Stimulated activated CD8-positive, alpha-beta memory T cell treated with anti-CD3 and anti-CD28 coated beads, Interleukin-15, amount 100 ng/mL, for 24 hours (primary cell): ENCODE data around the gene INTS1.

Experiments
- DNase-seq: peaks from one replicate; pipeline ENCODE4 v3.0.0-alpha.2; 2020; ENCODE audit warnings: low read depth

Gene INTS1

DNA sequence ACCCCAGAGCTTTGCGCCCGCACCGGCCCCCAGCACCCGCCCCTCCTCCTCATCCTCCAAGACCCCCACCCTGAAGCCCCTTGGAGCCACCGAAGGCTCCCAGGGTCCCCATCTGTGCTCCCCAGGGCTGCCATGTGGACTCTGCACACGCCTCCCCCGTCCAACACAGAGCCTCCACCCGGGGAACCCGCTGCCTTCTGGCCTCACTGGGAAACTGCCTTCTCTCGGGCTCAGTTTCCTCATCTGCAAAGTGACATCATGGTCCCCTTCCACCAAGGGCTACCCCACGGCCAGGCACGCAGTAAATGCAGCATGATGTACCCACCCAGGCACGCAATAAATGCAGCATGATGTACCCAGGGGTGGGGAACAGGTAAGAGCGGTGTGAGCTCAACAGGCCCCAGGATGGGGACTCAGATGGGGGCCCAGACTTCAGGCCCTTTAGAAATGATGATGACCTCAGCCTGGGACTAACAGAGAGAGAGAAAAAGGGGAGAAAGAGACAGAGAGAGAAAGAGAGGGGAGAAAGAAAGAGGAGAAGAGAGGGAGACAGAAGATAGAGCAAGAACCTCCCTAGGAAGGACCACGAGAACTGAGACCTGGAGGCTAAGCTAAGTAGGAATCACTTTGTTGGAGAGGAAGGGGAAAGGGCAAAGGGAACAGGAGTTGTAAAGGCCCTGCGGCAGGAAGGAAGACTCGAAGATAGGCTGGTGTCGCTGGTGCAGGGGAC is 42.4 kb downstream of the INTS1 start:
- DNase-seq: no peak

GRCh38 chr7:1460821-1461645 is 43.2 kb downstream of the INTS1 start:
- no peak for DNase-seq

DNA sequence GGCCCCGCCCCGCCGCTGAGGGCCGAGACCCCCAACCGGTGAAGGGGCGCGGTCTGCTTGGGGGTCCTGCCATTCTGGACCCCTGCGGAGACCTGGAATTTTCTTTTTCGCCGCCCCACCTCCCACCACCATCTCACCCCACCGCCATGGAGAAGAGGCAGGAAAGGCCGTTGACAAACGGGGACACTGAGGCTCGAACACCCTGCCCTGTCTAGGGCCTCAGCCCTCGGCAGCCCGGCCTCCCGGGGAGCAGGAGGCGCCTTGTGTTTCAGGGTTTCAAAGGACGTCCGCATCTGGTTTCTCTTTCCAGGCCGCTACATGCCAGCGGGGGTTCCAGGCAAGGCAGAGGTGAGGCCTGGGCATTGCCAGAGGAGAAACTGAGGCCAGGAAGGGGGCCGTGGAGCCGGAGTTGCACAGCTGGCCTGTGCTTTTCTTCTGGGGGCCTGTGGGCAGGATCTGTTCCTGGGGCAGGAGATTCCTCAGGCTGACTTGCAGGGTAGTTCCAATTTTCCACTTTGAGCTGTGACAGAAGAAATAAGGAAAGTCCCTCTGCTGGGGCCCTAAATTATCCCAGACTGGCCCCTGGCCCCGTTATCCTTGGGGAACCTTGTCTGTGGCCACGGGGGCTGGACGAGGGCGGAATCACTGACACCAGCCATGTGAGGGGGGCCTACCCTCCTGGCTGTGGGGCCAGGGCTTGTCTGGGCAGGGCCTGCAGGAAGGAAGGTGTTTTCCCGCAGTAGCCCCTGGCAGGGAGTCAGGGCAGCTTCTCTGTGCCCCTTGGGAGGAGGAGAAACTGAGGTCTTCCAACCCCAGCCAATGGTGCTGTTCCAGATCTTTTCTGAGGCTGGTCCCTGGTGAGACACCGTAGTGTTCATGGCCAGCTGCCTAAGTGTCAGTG is 44.0 kb downstream of the INTS1 start:
- DNase-seq: no peak

- peak; percentile 90 for DNase-seq
Observed at GRCh38 chr7:1459512-1459892, 44.7 kb downstream of the INTS1 start.

- DNase-seq: no peak
Observed at GRCh38 chr7:1458683-1459511, 45.3 kb downstream of the INTS1 start, which contains the start of gene MICALL2. MICALL2 (minus strand) TSS chr7:1459470; CDS start chr7:1459326, 144 bp downstream.

- DNase-seq: no peak
Observed at GRCh38 chr7:1457949-1458682, 46.1 kb downstream of the INTS1 start.

DNA sequence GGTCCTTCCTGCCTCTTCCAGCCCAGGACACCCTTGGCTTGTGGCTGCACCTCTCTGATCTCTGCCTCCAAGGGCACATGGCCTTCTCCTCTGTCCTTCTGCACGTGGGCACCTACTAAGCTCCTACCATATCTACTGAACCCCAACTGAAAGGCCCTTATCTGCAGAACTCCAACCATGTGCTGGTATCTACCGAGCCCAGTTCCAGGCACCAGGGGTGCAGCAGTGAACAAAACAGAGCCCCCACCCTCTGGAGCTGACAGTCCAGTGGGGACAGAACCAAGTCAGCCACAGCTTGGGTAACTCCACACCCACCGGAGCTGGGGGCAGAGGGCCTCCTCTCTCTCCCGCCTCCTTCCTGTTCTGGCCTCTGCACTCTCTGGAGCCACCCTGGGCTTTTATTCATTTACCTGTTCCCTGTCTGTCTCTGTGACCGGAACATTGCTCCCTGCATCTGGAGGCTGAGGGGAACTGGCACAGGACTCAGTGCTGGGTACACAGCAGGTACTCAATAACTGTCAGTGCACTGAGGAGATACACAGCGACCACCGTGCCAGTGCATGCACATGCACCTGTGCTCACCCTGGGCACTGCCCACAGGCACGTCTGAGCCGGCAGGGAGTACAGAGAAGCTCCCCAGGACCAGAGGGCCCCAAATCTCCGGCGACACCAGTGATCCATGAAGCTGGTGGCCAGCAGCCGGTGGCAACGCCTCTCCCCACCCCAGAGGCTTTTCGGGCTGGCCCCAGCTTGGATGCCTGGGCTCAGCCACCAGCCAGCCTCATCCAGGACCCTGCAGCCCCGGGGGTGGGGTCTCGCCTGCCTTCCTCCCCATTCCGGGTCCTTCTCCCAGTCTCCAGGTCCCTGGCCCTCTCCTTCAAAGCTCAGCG is 46.9 kb downstream of the INTS1 start:
- DNase-seq: no peak

GRCh38 chr7:1455955-1456354 is 48.2 kb downstream of the INTS1 start:
- DNase-seq: no peak

- no peak for DNase-seq
Observed at GRCh38 chr7:1455241-1455939, 48.8 kb downstream of the INTS1 start.

DNA sequence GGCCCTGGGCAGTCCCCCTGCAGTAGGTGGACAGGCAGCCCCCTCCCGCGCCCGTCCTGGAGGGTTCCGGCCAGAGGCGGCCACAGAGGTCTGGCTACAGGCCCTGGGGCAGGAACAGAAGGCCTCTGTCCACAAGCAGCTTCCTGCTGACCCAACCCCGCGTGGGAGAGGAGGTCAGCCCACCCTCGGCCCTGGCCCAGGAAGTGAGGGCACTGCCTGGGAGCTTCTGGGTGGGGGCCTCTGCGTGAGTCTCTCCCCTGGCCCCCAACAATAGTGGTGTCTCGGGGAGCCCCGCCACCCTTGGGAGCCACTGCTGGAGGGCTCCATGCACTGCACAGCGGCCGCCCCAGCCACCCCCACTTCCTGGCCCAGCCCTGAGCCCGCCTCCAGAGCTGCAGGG is 49.6 kb downstream of the INTS1 start:
- no peak for DNase-seq

GRCh38 chr7:1452205-1452604 is 52.0 kb downstream of the INTS1 start:
- no peak for DNase-seq

- no peak for DNase-seq
Observed at GRCh38 chr7:1450987-1451386, 53.2 kb downstream of the INTS1 start.

- DNase-seq: no peak
Observed at GRCh38 chr7:1450431-1450830, 53.8 kb downstream of the INTS1 start.

DNA sequence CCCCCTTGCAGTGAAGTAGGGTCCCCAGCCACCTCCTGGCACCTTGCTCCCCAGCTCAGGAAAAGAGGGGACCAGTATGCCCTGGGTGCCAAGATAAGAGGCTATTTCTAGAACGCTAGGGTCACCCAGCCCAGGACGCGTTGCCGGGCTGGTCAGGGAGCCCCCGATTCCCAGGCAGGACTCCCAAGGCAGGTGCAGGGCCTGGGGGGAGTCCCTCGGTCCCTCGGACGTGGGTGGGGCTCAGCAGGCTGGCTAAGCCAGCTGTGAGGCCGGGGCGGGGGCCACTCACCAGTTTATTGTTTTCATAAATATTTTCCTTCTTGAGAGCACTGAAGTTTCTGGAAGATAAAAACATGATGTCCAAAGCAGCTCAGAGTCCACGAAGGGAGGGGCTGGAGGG is 54.2 kb downstream of the INTS1 start:
- no peak for DNase-seq

DNA sequence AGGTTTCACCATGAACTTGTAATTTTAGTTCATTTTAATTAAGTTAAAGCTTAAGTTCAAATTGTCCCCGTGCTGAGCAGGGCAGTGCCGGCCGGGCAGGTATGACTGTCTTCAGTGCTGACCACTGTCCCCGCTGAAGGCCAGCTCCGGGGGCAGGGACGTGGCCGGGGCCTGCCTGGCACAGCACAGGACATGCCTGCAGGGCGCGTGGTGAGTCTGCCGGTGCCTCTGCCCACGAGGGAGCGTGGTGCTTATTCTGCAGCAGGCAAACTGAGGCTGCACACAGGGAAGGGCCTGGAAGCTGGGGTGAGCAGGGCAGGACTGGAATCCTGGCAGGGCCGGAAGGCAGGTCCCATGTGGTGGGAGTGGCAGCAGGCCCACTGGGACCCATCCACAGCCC is 54.7 kb downstream of the INTS1 start:
- no peak for DNase-seq

- no peak for DNase-seq
Observed at GRCh38 chr7:1448958-1449357, 55.2 kb downstream of the INTS1 start.

DNA sequence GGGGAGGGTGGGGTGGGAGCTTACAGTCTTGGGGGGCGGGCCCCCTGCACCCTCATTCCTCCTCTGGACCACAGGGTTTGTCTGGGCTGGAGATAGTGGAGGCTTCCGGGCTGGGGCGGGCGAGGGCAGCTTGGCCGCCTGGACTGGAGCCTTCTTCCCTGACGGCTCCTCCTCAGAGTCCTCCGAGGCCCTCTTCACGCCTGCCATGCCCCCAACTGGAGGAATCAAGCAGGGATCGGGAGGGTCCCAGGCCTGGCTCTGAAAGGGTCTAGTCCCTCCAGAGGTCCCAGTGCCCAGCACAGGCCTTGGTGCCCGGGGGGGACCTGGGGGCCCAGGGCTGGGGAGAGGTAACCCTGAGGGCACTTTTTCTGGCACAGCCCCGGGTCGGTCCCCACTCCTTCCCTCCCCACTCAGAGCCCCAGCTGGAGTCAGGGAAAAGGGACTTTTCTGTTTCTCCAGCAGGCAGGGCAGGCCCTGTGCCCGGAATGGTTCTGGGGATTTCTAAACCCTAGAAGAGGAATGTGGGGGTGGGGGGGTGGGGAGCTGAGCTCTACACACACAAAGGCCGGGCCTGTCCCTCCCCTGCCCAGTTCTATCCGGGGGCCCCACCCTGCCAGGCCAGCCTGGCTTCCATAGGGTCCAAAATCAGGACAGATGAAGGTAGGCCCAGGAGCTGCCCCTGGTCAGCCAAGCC is 56.5 kb downstream of the INTS1 start:
- no peak for DNase-seq

DNA sequence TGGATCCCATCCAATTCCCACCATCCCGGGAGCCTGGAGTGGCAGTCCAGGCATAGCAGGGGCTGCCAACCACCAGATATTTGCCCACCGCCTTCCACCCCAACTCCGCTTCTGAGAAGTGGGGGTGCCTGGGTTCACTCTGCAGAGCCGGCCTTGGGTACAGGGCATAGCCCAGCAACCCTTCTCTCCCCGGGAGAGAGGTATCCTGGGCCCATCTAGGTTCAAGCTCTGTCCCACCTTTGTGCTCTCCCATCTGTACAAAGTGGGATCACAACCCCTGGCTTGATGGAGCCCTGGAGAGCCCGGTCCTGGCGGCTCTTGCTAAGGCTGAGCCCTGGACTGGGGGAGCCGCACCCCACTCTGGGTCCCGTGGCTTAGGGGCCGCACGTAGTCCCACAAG is 57.1 kb downstream of the INTS1 start:
- DNase-seq: no peak

DNA sequence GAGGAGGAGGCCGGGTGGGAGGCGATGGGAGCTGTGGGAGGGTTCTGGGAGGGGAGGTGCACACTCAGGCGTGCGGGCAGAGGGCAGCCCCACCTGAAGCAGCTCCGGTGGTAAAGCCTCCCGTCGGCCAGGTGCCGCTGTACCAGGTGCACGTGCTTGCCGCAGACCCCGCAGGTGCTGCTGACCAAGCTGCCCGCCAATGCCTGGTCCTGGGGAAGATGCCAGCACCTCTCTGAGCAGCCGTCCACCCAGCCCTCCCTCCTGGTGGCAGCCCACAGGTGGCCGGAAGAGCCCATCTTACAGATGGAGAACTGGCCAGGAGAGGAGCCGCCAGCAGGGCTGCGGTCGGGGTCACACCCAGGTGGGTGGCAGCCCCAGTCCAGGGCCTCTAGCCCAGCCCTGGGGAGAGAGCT is 57.6 kb downstream of the INTS1 start:
- DNase-seq: no peak
